WTC11 (cell line): ENCODE results near the gene INTS7. TPM values are rescaled to one million over a fixed set of nuclear protein-coding genes. Genes with fewer than 3 reads are reported as not detected.

Source experiments
- ATAC-seq: fragments of 200-7000 bp; cut with Tn5 transposase; 2 replicates; pipeline ENCODE4 v1.10.0; 2021; ENCODE audit warnings: mild to moderate bottlenecking, moderate library complexity
- CTCF ChIA-PET: fragments of 300-600 bp; sonication (Branson Sonifier 250); formaldehyde crosslinking; loops from one replicate; lab custom pipeline; 2021; ENCODE audit warnings: antibody characterized with exemption; lab: Charles Lee
- POLR2A ChIA-PET: fragments of 350-600 bp; sonication (Branson Sonifier 250); formaldehyde crosslinking; loops from one replicate; lab custom pipeline; 2021; ENCODE audit warnings: antibody characterized with exemption; lab: Charles Lee
- DNase-seq: peaks from one replicate; pipeline ENCODE4 v3.0.0; 2021; ENCODE audit warnings: low spot score
- H3K27ac Mint-ChIP-seq: 2 replicates; pipeline ENCODE4 v1.8.0; 2021; ENCODE audit warnings: mixed read lengths
- H3K27me3 Mint-ChIP-seq: 2 replicates; pipeline ENCODE4 v1.8.0; 2021; ENCODE audit warnings: low read depth, mild to moderate bottlenecking, moderate library complexity, mixed read lengths
- H3K36me3 Mint-ChIP-seq: 2 replicates; pipeline ENCODE4 v1.8.0; 2021; ENCODE audit warnings: mixed read lengths
- H3K4me1 Mint-ChIP-seq: 2 replicates; pipeline ENCODE4 v1.8.0; 2022; ENCODE audit warnings: mixed read lengths
- H3K4me3 Mint-ChIP-seq: 2 replicates; pipeline ENCODE4 v1.8.0; 2021; ENCODE audit warnings: mild to moderate bottlenecking, moderate library complexity, mixed read lengths
- H3K9me3 Mint-ChIP-seq: 2 replicates; pipeline ENCODE4 v1.8.0; 2021; ENCODE audit warnings: mixed read lengths
- E2F4 ChIP-seq: sonication (generic); formaldehyde crosslinking; IDR thresholded peaks from 2 replicates; pipeline ENCODE4 v1.8.1; 2022; ENCODE audit warnings: low read depth, mild to moderate bottlenecking, moderate library complexity, missing genetic modification reagents, borderline replicate concordance
- E2F5 ChIP-seq: sonication (generic); formaldehyde crosslinking; IDR thresholded peaks from 2 replicates; pipeline ENCODE4 v1.8.1; 2022; ENCODE audit warnings: mild to moderate bottlenecking, moderate library complexity, missing genetic modification reagents
- FOXJ3 ChIP-seq: sonication (generic); formaldehyde crosslinking; IDR thresholded peaks from 2 replicates; pipeline ENCODE4 v1.9.0; 2021; ENCODE audit warnings: missing genetic modification reagents, mild to moderate bottlenecking, borderline replicate concordance
- FOXK1 ChIP-seq: sonication (generic); formaldehyde crosslinking; IDR thresholded peaks from 2 replicates; pipeline ENCODE4 v1.8.0; 2022; ENCODE audit warnings: mild to moderate bottlenecking, moderate library complexity, missing genetic modification reagents
- GABPB1 ChIP-seq: sonication (generic); formaldehyde crosslinking; IDR thresholded peaks from 2 replicates; pipeline ENCODE4 v1.8.1; 2023; ENCODE audit warnings: mild to moderate bottlenecking, missing genetic modification reagents
- GRHL2 ChIP-seq: fragments of 250-450 bp; sonication (Bioruptor Pico); IDR thresholded peaks from 2 replicates; pipeline ENCODE4 v1.8.0; 2022; ENCODE audit warnings: mild to moderate bottlenecking, moderate library complexity; ENCODE audit not compliant: insufficient replicate concordance, severe bottlenecking
- IRF1 ChIP-seq: sonication (generic); formaldehyde crosslinking; IDR thresholded peaks from 2 replicates; pipeline ENCODE4 v1.8.0; 2023; ENCODE audit warnings: missing genetic modification reagents
- JAZF1 ChIP-seq: fragments of 250-450 bp; sonication (Bioruptor Pico); IDR thresholded peaks from 2 replicates; pipeline ENCODE4 v1.9.0; 2021; ENCODE audit warnings: moderate library complexity, mild to moderate bottlenecking, inconsistent platforms
- KAT7 ChIP-seq: sonication (generic); formaldehyde crosslinking; IDR thresholded peaks from 2 replicates; pipeline ENCODE4 v1.8.1; 2023; ENCODE audit warnings: missing genetic modification reagents, mild to moderate bottlenecking, borderline replicate concordance
- MAX ChIP-seq: sonication (generic); formaldehyde crosslinking; IDR thresholded peaks from 2 replicates; pipeline ENCODE4 v1.8.0; 2022; ENCODE audit warnings: mild to moderate bottlenecking, missing genetic modification reagents
- PRDM15 ChIP-seq: sonication (generic); formaldehyde crosslinking; IDR thresholded peaks from 2 replicates; pipeline ENCODE4 v1.8.0; 2022; ENCODE audit warnings: missing genetic modification reagents
- PREB ChIP-seq: sonication (generic); formaldehyde crosslinking; IDR thresholded peaks from 2 replicates; pipeline ENCODE4 v1.8.1; 2022; ENCODE audit warnings: mild to moderate bottlenecking, missing genetic modification reagents, moderate library complexity, borderline replicate concordance
- SMAD4 ChIP-seq: sonication (generic); formaldehyde crosslinking; IDR thresholded peaks from 2 replicates; pipeline ENCODE4 v1.8.0; 2022; ENCODE audit warnings: mild to moderate bottlenecking, missing genetic modification reagents
- SOX15 ChIP-seq: fragments of 250-450 bp; sonication (Bioruptor Pico); IDR thresholded peaks from 2 replicates; pipeline ENCODE4 v1.9.0; 2021; ENCODE audit warnings: mild to moderate bottlenecking
- SP1 ChIP-seq: sonication (generic); formaldehyde crosslinking; conservative IDR thresholded peaks from 2 replicates; pipeline ENCODE4 v1.8.1; 2022; ENCODE audit warnings: missing genetic modification reagents
- STAT6 ChIP-seq: sonication (generic); formaldehyde crosslinking; conservative IDR thresholded peaks from 2 replicates; pipeline ENCODE4 v1.8.1; 2023; ENCODE audit warnings: mild to moderate bottlenecking, low read depth, missing genetic modification reagents, moderate library complexity
- TCF7 ChIP-seq: sonication (generic); formaldehyde crosslinking; IDR thresholded peaks from 2 replicates; pipeline ENCODE4 v1.8.0; 2022; ENCODE audit warnings: mild to moderate bottlenecking, low read depth, missing genetic modification reagents, moderate library complexity
- USF2 ChIP-seq: sonication (generic); formaldehyde crosslinking; IDR thresholded peaks from 2 replicates; pipeline ENCODE4 v1.8.1; 2023; ENCODE audit warnings: mild to moderate bottlenecking, missing genetic modification reagents, moderate library complexity
- ZBTB21 ChIP-seq: sonication (generic); formaldehyde crosslinking; IDR thresholded peaks from 2 replicates; pipeline ENCODE4 v1.8.1; 2023; ENCODE audit warnings: mild to moderate bottlenecking, missing genetic modification reagents, borderline replicate concordance
- ZNF138 ChIP-seq: sonication (generic); formaldehyde crosslinking; conservative IDR thresholded peaks from 2 replicates; pipeline ENCODE4 v1.8.1; 2022; ENCODE audit warnings: mild to moderate bottlenecking, moderate library complexity, missing genetic modification reagents
- ZNF232 ChIP-seq: sonication (generic); formaldehyde crosslinking; IDR thresholded peaks from 2 replicates; pipeline ENCODE4 v1.8.0; 2022; ENCODE audit warnings: mild to moderate bottlenecking, missing genetic modification reagents
- ZNF263 ChIP-seq: sonication (generic); formaldehyde crosslinking; IDR thresholded peaks from 2 replicates; pipeline ENCODE4 v1.8.1; 2022; ENCODE audit warnings: low read depth, mild to moderate bottlenecking, moderate library complexity, missing genetic modification reagents
- ZNF512 ChIP-seq: sonication (generic); formaldehyde crosslinking; IDR thresholded peaks from 2 replicates; pipeline ENCODE4 v1.8.1; 2022; ENCODE audit warnings: missing genetic modification reagents, borderline replicate concordance
- total RNA-seq: library from RNA; stranded (reverse); gene quantifications from 3 replicates; pipeline ENCODE4 v1.2.3, GENCODE V29; 2021

The INTS7 gene
- total RNA-seq, 1 experiment from 2014 or later, result 17.2 TPM

- no peak for TF ChIP-seq PREB (CRISPR knock-in tag)
- TF ChIP-seq KAT7 (CRISPR knock-in tag), result no peak
- TF ChIP-seq E2F4 (CRISPR knock-in tag), result no peak
- no peak for TF ChIP-seq FOXJ3 (CRISPR knock-in tag)
- no peak for TF ChIP-seq USF2 (CRISPR knock-in tag)
- no peak for TF ChIP-seq JAZF1 (CRISPR knock-in tag)
- no peak for TF ChIP-seq GABPB1 (CRISPR knock-in tag)
- no peak for TF ChIP-seq MAX (CRISPR knock-in tag)
- TF ChIP-seq ZNF263 (CRISPR knock-in tag), result no peak
- TF ChIP-seq ZNF138, result no peak
- TF ChIP-seq, all 79 proteins: peak for 0
Measured at GRCh38 chr1:211901945-211902344, 133.4 kb downstream of the INTS7 start (continued).

- CTCF ChIA-PET, result no interaction called here
- no peak for TF ChIP-seq E2F5 (CRISPR knock-in tag)
- TF ChIP-seq SP1, result no peak
- no peak for TF ChIP-seq STAT6
- no peak for TF ChIP-seq ZNF512 (CRISPR knock-in tag)
- TF ChIP-seq IRF1, result no peak
- no peak for TF ChIP-seq GRHL2
- no peak for TF ChIP-seq FOXK1 (CRISPR knock-in tag)
- no peak for TF ChIP-seq ZNF232 (CRISPR knock-in tag)
- no peak for TF ChIP-seq ZBTB21 (CRISPR knock-in tag)
- no peak for TF ChIP-seq PRDM15
- TF ChIP-seq TCF7 (CRISPR knock-in tag), result no peak
- TF ChIP-seq SOX15, result no peak
- no peak for TF ChIP-seq SMAD4 (CRISPR knock-in tag)
Measured at GRCh38 chr1:211900441-211900840, 134.9 kb downstream of the INTS7 start.

More at GRCh38 chr1:211900441-211900840, 134.9 kb downstream of the INTS7 start:
- no peak overlapping the region for H3K4me3 Mint-ChIP-seq
- H3K36me3 Mint-ChIP-seq, result peaks cover 5% of the 10 kb centered on the region; the same call in 1 of the 2 replicates
- POLR2A ChIA-PET, result no interaction called here
- H3K9me3 Mint-ChIP-seq, result peaks cover 21% of the 10 kb centered on the region
- no peaks in the 10 kb centered on the region for H3K4me1 Mint-ChIP-seq
- no peak for ATAC-seq
- no peak for DNase-seq
- H3K27ac Mint-ChIP-seq, result no peak overlapping the region
- no peaks in the 10 kb centered on the region for H3K27me3 Mint-ChIP-seq
